Mesodermal cell (in vitro differentiated cells): ENCODE data around the gene DSTYK.
"Not testable (repeated sequence)": the region's sequence is repeated elsewhere in the genome, so short reads cannot be mapped to it uniquely, and the experiment has no call there.

Experiments used
- H3K27ac ChIP-seq: 2 replicates; pipeline ENCODE4 v1.7.0; 2013; ENCODE audit warnings: mild to moderate bottlenecking, low read depth, low read length, moderate library complexity; ENCODE audit not compliant: severe bottlenecking
- H3K36me3 ChIP-seq: 2 replicates; pipeline ENCODE4 v1.7.1; 2013; ENCODE audit warnings: mild to moderate bottlenecking, low read length, moderate library complexity; ENCODE audit not compliant: control insufficient read depth, insufficient read depth
- H3K4me1 ChIP-seq: one replicate; pipeline ENCODE4 v1.7.1; 2013; ENCODE audit warnings: mild to moderate bottlenecking, low read length; ENCODE audit not compliant: insufficient read depth, control insufficient read depth, poor library complexity, severe bottlenecking
- H3K4me3 ChIP-seq: 2 replicates; pipeline ENCODE4 v1.7.0; 2013; ENCODE audit warnings: low read length, control low read depth, mild to moderate bottlenecking; ENCODE audit not compliant: insufficient read depth, poor library complexity, severe bottlenecking; ENCODE audit errors: extremely low read depth
- H3K9me3 ChIP-seq: 2 replicates; pipeline ENCODE4 v1.7.1; 2013; ENCODE audit warnings: mild to moderate bottlenecking, low read length, moderate library complexity; ENCODE audit not compliant: control insufficient read depth
- WGBS, 2 experiments: methylation state at CpG; one replicate each; pipeline ENCODE4 v1.1.5; 2013; ENCODE audit warnings: missing lambda C conversion rate in 2 of 2; ENCODE audit not compliant: insufficient coverage in 2 of 2; 5-methylcytosine and 5-hydroxymethylcytosine counted together

Gene DSTYK

DNA sequence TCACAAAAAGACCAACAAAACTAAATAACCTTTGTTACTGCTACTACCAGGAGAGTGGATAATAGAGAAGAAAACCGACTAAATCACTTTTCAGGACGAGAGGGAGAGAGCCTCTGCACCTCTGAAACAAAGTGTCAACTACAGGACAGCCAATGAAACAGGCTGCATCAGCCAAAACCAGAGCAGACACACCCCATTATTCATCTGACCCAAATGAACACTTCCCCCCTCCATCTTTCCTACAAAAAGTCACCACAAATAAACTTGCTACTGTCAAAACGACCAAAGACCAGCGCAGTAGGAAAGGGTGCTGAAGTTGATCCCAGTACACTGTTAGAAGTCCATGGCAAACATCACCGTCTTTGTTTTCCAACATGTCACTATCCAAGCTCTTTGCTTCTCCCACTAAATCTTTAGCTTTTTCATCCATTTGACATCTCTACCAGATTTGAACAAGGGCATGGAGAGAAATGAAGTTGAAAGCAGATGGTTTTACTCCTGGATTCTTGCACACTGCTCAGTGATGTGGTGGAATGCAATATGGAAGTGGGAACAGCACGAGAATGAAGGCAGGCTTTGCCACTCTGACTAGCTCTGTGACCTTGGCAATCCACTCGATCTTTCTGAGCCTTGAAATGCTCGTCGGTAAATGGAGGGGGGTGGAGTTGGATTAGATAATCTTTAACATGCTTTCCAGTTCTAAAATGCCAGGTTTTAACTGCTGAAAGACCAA, 20.5 kb downstream of the DSTYK start:
- 50 to 51% methylated on average over 7 of the region's 9 CpGs for WGBS, 2 experiments
- Histone ChIP-seq H3K27ac (no peak overlapping the region), H3K4me3 (no peak overlapping the region), H3K4me1 (peaks cover 9% of the 10 kb centered on the region), H3K36me3 (peaks cover 16% of the 10 kb centered on the region), H3K9me3 (no peaks in the 10 kb centered on the region)

DNA sequence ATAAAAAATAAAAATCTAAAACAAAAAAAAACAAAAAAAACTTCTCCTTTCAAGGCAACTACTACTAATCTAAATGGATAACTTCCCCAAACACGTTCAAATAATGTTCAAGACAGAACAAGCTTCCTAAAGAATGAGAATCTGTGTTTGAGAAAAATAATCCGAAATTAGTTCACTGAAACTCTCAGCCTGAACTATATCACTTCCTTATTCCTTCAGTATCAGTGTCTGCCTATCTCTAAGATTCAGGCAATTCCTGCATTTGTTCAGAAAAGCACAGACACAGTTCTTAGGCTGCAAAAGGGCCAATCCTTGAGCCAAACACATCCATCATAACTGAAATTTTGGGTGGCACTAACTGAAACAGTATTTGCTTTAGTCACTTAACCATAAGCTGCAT, 22.4 kb downstream of the DSTYK start:
- Histone ChIP-seq H3K9me3 (no peaks in the 10 kb centered on the region), H3K36me3 (peaks cover 27% of the 10 kb centered on the region), H3K4me1 (peaks cover 17% of the 10 kb centered on the region), H3K4me3 (no peak overlapping the region), H3K27ac (no peak overlapping the region)
- no CpG with 5 or more reads among the region's 2 CpGs for WGBS, 2 experiments

DNA sequence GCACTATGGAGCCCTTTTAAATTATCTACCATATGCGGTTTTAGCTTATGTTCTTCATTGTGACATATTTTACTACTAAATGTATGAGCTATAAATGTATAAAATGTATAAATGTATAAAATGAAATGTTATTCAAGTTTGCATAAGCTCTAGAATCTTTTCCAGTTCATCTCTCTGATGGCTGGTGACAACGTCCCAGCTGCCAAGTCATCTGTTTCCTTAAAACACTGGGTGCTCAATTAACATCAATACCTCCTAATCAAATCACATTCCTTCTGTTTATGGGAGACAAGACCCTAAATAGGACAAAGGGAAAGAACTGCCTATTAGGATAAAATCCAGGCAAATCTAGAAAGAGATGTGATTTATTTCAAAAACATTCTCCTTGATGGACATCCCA, 22.9 kb downstream of the DSTYK start:
- peaks cover 27% of the 10 kb centered on the region for H3K36me3 ChIP-seq
- peaks cover 23% of the 10 kb centered on the region for H3K4me1 ChIP-seq
- 100% methylated on average over 1 of the region's 2 CpGs; no CpG with 5 or more reads in 1 of the 2 experiments for WGBS, 2 experiments
- H3K9me3 ChIP-seq = no peaks in the 10 kb centered on the region
- H3K4me3 ChIP-seq = no peak overlapping the region
- no peak overlapping the region for H3K27ac ChIP-seq

DNA sequence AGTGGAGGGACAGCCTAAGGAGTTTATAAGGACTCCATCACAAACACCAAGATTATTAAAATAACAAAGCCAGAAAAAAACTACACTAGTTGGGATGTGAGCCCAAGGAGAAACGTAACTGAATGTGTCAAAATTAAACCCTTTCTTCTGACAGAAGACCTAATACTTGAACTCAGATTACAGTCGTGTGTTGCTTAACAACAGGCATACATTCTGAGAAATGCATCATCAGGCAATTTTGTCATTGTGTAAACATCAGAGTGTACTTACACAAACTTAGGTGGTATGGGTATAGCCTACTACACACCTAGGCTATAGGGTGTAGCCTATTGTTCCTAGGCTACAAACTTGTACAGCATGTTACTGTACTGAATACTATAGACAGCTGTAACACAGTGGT, 23.4 kb downstream of the DSTYK start:
- Histone ChIP-seq H3K36me3 (peaks cover 28% of the 10 kb centered on the region), H3K27ac (no peak overlapping the region), H3K4me3 (no peak overlapping the region), H3K4me1 (peaks cover 28% of the 10 kb centered on the region), H3K9me3 (no peaks in the 10 kb centered on the region)
- WGBS, 2 experiments = 80 to 83% methylated on average over 1 to 2 of the region's 2 CpGs

DNA sequence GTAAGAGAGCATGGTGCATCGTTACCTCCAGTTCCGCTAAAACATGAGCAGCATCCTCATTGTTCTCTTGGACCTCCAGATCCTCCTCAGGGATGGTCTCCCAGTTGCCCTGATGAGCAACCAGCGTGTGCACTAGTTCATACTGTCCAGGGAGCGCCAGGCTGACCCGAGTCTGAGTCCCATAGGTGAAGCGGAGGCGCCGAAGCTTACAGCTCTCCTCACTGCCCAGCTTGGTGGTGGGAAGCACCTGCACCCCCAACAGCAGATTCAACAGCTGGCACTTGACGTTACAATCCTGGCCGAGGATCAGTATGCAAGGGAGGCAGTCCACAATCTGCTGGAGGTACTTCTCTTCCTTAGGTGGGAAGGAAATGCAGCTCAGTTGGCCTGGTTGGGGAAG, 24.1 kb downstream of the DSTYK start:
- H3K4me3 ChIP-seq = no peak overlapping the region
- peaks cover 33% of the 10 kb centered on the region for H3K4me1 ChIP-seq
- 81 to 90% methylated on average over 7 to 9 of the region's 10 CpGs for WGBS, 2 experiments
- peaks cover 34% of the 10 kb centered on the region for H3K36me3 ChIP-seq
- H3K9me3 ChIP-seq = no peaks in the 10 kb centered on the region
- no peak overlapping the region for H3K27ac ChIP-seq

DNA sequence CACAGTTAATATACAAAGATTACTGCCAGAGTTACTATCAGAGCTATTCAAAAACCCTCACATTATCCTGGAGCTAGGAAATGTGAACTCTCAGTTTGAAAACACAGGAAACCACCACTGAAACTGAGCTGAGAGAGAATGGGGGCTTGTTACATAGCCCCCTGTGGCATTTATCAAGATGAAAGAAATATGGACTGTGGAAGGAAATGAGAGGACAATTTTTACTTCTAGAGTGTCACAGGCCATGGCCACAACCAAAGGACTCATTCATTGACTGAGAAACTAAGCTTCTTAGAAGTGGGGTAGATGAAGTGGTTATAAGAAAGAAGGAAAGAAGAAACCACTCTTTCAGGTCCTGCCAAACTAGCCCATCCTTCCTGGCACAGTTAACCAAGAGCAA, 25.3 kb downstream of the DSTYK start:
- H3K9me3 ChIP-seq = no peaks in the 10 kb centered on the region
- no peak overlapping the region for H3K4me3 ChIP-seq
- peaks cover 29% of the 10 kb centered on the region for H3K4me1 ChIP-seq
- H3K27ac ChIP-seq = no peak overlapping the region
- H3K36me3 ChIP-seq = peaks cover 44% of the 10 kb centered on the region

DNA sequence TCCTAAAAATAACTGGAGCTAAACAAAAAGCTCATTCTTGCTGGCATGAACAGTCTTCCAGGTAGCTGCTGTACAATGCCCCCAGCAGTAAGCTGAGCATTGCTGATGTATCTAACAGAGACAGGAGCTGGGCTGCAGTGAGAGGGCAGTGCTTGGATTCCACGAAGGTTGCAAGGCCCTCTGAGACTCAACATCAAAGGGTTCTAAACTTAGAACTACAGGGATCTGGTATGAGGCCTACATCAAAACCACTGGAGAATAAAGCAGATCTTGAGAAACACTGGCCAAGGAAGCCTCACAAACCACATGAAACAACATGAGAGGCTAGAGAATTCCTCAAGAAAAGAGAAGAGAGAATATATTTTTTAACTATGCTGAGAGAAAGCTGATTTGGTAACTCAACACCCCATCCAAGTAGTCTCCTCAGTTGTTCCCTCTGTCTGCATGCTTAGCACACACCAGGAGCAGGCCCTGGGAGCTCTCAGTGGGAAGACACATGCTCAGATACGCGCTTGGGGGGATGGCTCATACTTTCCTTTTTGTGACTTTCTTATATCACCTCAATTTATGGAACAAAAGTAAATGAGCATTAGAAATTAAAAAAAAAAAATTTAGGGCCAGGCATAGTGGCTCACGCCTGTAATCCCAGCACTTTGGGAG, 27.7 kb downstream of the DSTYK start:
- peaks cover 36% of the 10 kb centered on the region for H3K4me1 ChIP-seq

DNA sequence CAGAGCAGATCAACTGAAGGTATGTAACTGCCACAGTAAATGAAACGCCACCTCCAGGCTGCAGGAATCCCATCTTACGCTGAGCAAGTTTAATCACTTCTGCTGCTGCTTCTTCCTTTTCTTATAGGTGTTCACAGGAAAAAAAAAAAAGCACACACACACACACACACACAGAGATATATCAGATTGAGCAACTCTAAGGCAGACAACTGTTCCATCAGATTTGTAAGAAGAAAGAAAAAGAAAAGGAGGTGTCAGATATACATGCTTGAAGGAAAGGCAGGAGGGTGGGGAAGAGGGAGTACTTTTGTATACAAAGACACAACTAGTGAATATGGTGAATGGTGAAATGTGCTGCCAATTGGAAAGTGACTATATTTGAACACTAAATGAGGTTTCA, 28.6 kb downstream of the DSTYK start:
- Histone ChIP-seq H3K27ac (no peak overlapping the region), H3K36me3 (peaks cover 46% of the 10 kb centered on the region), H3K9me3 (no peaks in the 10 kb centered on the region), H3K4me1 (peaks cover 33% of the 10 kb centered on the region), H3K4me3 (no peak overlapping the region)
- WGBS, 2 experiments = 100% methylated on average over 1 of the region's 2 CpGs; no CpG with 5 or more reads in 1 of the 2 experiments

More for the DNA sequence above, 27.7 kb downstream of the DSTYK start:
- H3K36me3 ChIP-seq = peaks cover 46% of the 10 kb centered on the region
- WGBS, 2 experiments = 60 to 100% methylated on average over 1 of the region's 4 CpGs
- H3K27ac ChIP-seq = peak overlapping the region; percentile 81
- H3K4me3 ChIP-seq = no peak overlapping the region
- no peaks in the 10 kb centered on the region for H3K9me3 ChIP-seq

DNA sequence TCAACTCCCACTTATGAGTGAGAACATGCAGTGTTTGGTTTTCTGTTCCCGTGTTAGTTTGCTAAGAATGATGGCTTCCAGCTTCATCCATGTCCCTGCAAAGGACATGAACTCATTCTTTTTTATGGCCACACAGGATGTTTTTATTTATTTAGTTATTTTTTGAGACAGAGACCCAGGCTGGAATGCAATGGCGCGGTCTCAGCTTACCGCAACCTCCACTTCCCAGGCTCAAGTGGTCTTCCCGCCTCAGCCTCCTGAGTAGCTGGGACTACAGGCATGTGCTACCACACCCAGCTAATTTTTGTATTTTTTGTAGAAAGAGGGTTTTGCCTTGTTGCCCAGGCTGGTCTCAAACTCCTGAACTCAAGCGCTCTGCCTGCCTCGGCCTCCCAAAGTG, 31.2 kb downstream of the DSTYK start:
- H3K4me3 ChIP-seq, H3K9me3 ChIP-seq: not testable (repeated sequence)
- peaks cover 32% of the 10 kb centered on the region for H3K4me1 ChIP-seq
- 87 to 90% methylated on average over 2 to 4 of the region's 7 CpGs for WGBS, 2 experiments
- H3K36me3 ChIP-seq = peaks cover 23% of the 10 kb centered on the region
- H3K27ac ChIP-seq = peak overlapping the region; percentile 64

DNA sequence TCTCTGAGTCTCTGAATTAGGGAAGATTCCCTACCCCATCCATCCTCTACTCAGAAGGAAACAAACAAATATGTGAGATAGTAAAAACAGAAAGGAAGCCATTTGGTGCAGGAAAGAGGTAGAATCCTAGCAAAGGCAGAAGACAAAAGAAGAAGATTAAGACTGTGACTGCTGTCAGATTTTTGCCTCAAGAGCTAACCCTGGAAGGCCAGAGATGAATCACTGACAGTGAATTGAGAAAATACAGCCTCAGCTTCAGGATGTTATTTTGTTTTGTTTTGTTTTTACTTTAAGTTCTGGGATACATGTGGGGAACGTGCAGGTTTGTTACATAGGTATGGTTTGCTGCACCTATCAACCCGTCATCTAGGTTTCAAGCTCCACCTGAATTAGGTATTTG, 31.7 kb downstream of the DSTYK start:
- peaks cover 19% of the 10 kb centered on the region for H3K36me3 ChIP-seq
- peak overlapping the region; percentile 64 for H3K27ac ChIP-seq
- H3K4me3 ChIP-seq = no peak overlapping the region
- WGBS, 2 experiments = no CpG with 5 or more reads among the region's 2 CpGs
- no peaks in the 10 kb centered on the region for H3K9me3 ChIP-seq
- H3K4me1 ChIP-seq = peaks cover 36% of the 10 kb centered on the region

DNA sequence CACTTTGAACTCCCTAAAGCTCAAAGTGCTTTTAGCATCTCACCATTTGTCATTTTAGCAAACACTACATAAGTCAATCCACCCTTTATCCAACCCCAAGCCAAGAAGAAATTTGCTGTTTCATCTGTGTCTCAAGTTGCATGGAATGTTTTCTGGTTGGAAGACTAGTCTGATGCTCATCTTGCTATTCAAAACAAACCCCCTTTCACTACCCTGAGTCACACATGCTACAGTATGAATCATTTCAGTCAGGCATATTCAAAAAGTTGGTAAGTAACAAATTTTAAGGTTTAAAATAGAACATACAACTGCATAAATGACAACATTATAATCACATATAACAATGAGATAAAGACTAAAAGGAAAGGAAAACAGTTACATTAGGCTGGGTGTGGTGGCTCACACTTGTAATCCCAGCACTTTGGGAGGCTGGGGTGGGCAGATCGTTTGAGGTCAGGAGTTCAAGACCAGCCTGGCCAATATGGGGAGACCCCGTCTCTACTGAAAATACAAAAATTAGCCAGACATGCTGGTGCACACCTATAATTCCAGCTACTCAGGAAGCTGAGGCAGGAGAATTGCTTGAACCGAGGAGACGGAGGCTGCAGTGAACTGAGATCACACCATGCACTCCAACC, 38.7 kb downstream of the DSTYK start:
- Histone ChIP-seq H3K4me3 (no peak overlapping the region), H3K27ac (no peak overlapping the region), H3K9me3 (no peaks in the 10 kb centered on the region), H3K36me3 (peaks cover 33% of the 10 kb centered on the region), H3K4me1 (peaks cover 10% of the 10 kb centered on the region)
- WGBS, 2 experiments = 100% methylated on average over 2 of the region's 4 CpGs
